Osteocyte (in vitro differentiated cells): ENCODE data around the gene FAM111A. TPM values are rescaled to one million over a fixed set of nuclear protein-coding genes. Genes with fewer than 3 reads are reported as not detected.

Experiments used
- DNase-seq: peaks from one replicate; pipeline ENCODE4 v3.0.0; 2021; ENCODE audit warnings: mixed read lengths; ENCODE audit not compliant: unreplicated experiment; ENCODE audit errors: extremely low spot score
- H3K27ac Mint-ChIP-seq: one replicate; pipeline ENCODE4 v1.8.0; 2021; ENCODE audit warnings: mild to moderate bottlenecking, mixed read lengths; ENCODE audit not compliant: unreplicated experiment
- H3K27me3 Mint-ChIP-seq: one replicate; pipeline ENCODE4 v1.8.0; 2021; ENCODE audit warnings: mixed read lengths; ENCODE audit not compliant: unreplicated experiment
- H3K36me3 Mint-ChIP-seq: one replicate; pipeline ENCODE4 v1.8.0; 2021; ENCODE audit warnings: mixed read lengths; ENCODE audit not compliant: unreplicated experiment
- H3K4me1 Mint-ChIP-seq: one replicate; pipeline ENCODE4 v1.8.0; 2021; ENCODE audit warnings: mixed read lengths; ENCODE audit not compliant: unreplicated experiment
- H3K4me3 Mint-ChIP-seq: one replicate; pipeline ENCODE4 v1.8.0; 2021; ENCODE audit warnings: mild to moderate bottlenecking, moderate library complexity, mixed read lengths; ENCODE audit not compliant: unreplicated experiment
- H3K9me3 Mint-ChIP-seq: one replicate; pipeline ENCODE4 v1.8.0; 2021; ENCODE audit warnings: mixed read lengths; ENCODE audit not compliant: unreplicated experiment
- CTCF ChIP-seq: fragments of 200-600 bp; sonication (generic); IDR thresholded peaks from 2 replicates; pipeline ENCODE4 v1.5.0; 2021; ENCODE audit warnings: antibody characterized with exemption, mild to moderate bottlenecking, moderate library complexity
- total RNA-seq: library from RNA; stranded (reverse); gene quantifications from 2 replicates; pipeline ENCODE4 v1.2.1, GENCODE V29; 2021

Gene FAM111A
- total RNA-seq, 1 donor from 2014 or later: 43.0 TPM

GRCh38 chr11:59137190-59137589, 5.5 kb upstream of the FAM111A start:
- Mint-ChIP-seq H3K4me1 (peaks cover 10% of the 10 kb centered on the region), H3K27ac (no peak overlapping the region), H3K9me3 (no peaks in the 10 kb centered on the region), H3K4me3 (no peak overlapping the region), H3K36me3 (peaks cover 17% of the 10 kb centered on the region), H3K27me3 (no peaks in the 10 kb centered on the region)
- no peak for TF ChIP-seq CTCF
- DNase-seq: no peak

- TF ChIP-seq CTCF: no peak
- peaks cover 21% of the 10 kb centered on the region for H3K4me1 Mint-ChIP-seq
- H3K4me3 Mint-ChIP-seq: no peak overlapping the region
- no peak for DNase-seq
- H3K27ac Mint-ChIP-seq: no peak overlapping the region
- H3K36me3 Mint-ChIP-seq: peaks cover 7% of the 10 kb centered on the region
- no peaks in the 10 kb centered on the region for H3K27me3 Mint-ChIP-seq
- H3K9me3 Mint-ChIP-seq: no peaks in the 10 kb centered on the region
Observed at GRCh38 chr11:59138643-59139042, 4.0 kb upstream of the FAM111A start.

- no peak for TF ChIP-seq CTCF
- Mint-ChIP-seq H3K27ac (no peak overlapping the region), H3K4me3 (peak overlapping the region; percentile 96), H3K27me3 (no peaks in the 10 kb centered on the region), H3K9me3 (no peaks in the 10 kb centered on the region), H3K4me1 (peaks cover 36% of the 10 kb centered on the region), H3K36me3 (peaks cover 5% of the 10 kb centered on the region)
- DNase-seq: no peak
Observed at GRCh38 chr11:59141191-59141590, 1.5 kb upstream of the FAM111A start.

GRCh38 chr11:59141673-59142460, 789 bp upstream of the FAM111A start:
- no peak for TF ChIP-seq CTCF
- Mint-ChIP-seq H3K4me3 (peak overlapping the region; percentile 96), H3K27ac (peak overlapping the region; percentile 97), H3K27me3 (no peaks in the 10 kb centered on the region), H3K9me3 (no peaks in the 10 kb centered on the region), H3K4me1 (peaks cover 36% of the 10 kb centered on the region), H3K36me3 (peaks cover 5% of the 10 kb centered on the region)
- no peak for DNase-seq

- TF ChIP-seq CTCF: no peak
- DNase-seq: no peak
- peak overlapping the region; percentile 96 for H3K4me3 Mint-ChIP-seq
- H3K27ac Mint-ChIP-seq: peak overlapping the region; percentile 97
- H3K9me3 Mint-ChIP-seq: no peaks in the 10 kb centered on the region
- H3K27me3 Mint-ChIP-seq: no peaks in the 10 kb centered on the region
- H3K4me1 Mint-ChIP-seq: peaks cover 38% of the 10 kb centered on the region
- peaks cover 6% of the 10 kb centered on the region for H3K36me3 Mint-ChIP-seq
Observed at GRCh38 chr11:59144096-59144495, 1.4 kb downstream of the FAM111A start.
